ENCODE results near the gene FBRSL1. TPM values are rescaled to one million over a fixed set of nuclear protein-coding genes. Genes with fewer than 3 reads are reported as not detected.

FBRSL1 gene
- total RNA-seq, 3 donors from 2014 or later (not counting 1 experiment from before 2014, with no cell fraction given), result 67.5 to 78.0 (median 76.2) TPM

- ATAC-seq, result no peak
- H3K4me1 Mint-ChIP-seq, result peaks cover 8 to 46% of the 10 kb centered on the region in 2 donors
- DNase-seq, result no peak
- WGBS (ENCODE audit: insufficient coverage), result 87% methylated on average over 17 of the region's 17 CpGs
- Histone ChIP-seq H3K4me3 (ENCODE audit: low read length) (no peak overlapping the region), H3K27ac (ENCODE audit: low read length) (no peak overlapping the region), H3K36me3 (ENCODE audit: control insufficient read depth, insufficient read depth, low read length) (no peaks in the 10 kb centered on the region), H3K4me1 (ENCODE audit: control insufficient read depth, insufficient read depth, low read length) (peaks cover 16% of the 10 kb centered on the region), H3K27me3 (ENCODE audit: control insufficient read depth, insufficient read depth, low read length) (no peaks in the 10 kb centered on the region), H3K9me3 (ENCODE audit: control insufficient read depth, insufficient read depth, low read length) (peaks cover 6% of the 10 kb centered on the region)
- no peaks in the 10 kb centered on the region for H3K36me3 Mint-ChIP-seq
- intact Hi-C loops (cut with micrococcal nuclease), result loop anchor here (10.0 kb wide), 1 partner anchor 366 kb away; no protein-coding TSS in a partner anchor
- peaks cover 0 to 9% of the 10 kb centered on the region in 2 donors for H3K9me3 Mint-ChIP-seq
- no peaks in the 10 kb centered on the region for H3K27me3 Mint-ChIP-seq (ENCODE audit: low read depth in 2 of 2)
- no peak overlapping the region for H3K4me3 Mint-ChIP-seq
- H3K27ac Mint-ChIP-seq, result no peak overlapping the region
- no peak for TF ChIP-seq CTCF (IDR thresholded peaks at IDR 0.05)
These were observed 30.7 kb downstream of the FBRSL1 start for GRCh38 chr12:132520421-132521199.

GRCh38 chr12:132521200-132521580, 31.2 kb downstream of the FBRSL1 start:
- intact Hi-C loops (cut with micrococcal nuclease), result loop anchor here (10.0 kb wide), 1 partner anchor 366 kb away; no protein-coding TSS in a partner anchor
- Mint-ChIP-seq H3K4me3 (no peak overlapping the region), H3K27me3 (ENCODE audit: low read depth in 2 of 2) (no peaks in the 10 kb centered on the region), H3K4me1 (peaks cover 8 to 46% of the 10 kb centered on the region in 2 donors), H3K36me3 (no peaks in the 10 kb centered on the region), H3K27ac (no peak overlapping the region), H3K9me3 (peaks cover 0 to 9% of the 10 kb centered on the region in 2 donors)
- no peak for TF ChIP-seq CTCF (IDR thresholded peaks at IDR 0.05)
- no peak for DNase-seq
- H3K36me3 ChIP-seq (ENCODE audit: control insufficient read depth, insufficient read depth, low read length), result no peaks in the 10 kb centered on the region
- no peak overlapping the region for H3K4me3 ChIP-seq (ENCODE audit: low read length)
- H3K4me1 ChIP-seq (ENCODE audit: control insufficient read depth, insufficient read depth, low read length), result peaks cover 16% of the 10 kb centered on the region
- H3K27ac ChIP-seq (ENCODE audit: low read length), result no peak overlapping the region
- ATAC-seq, result no peak
- H3K27me3 ChIP-seq (ENCODE audit: control insufficient read depth, insufficient read depth, low read length), result no peaks in the 10 kb centered on the region
- peaks cover 6% of the 10 kb centered on the region for H3K9me3 ChIP-seq (ENCODE audit: control insufficient read depth, insufficient read depth, low read length)
- WGBS (ENCODE audit: insufficient coverage), result 97% methylated on average over 15 of the region's 15 CpGs

GRCh38 chr12:132521712-132522292, 31.9 kb downstream of the FBRSL1 start:
- Histone ChIP-seq H3K4me1 (ENCODE audit: control insufficient read depth, insufficient read depth, low read length) (peaks cover 16% of the 10 kb centered on the region), H3K4me3 (ENCODE audit: low read length) (no peak overlapping the region), H3K9me3 (ENCODE audit: control insufficient read depth, insufficient read depth, low read length) (peaks cover 6% of the 10 kb centered on the region), H3K36me3 (ENCODE audit: control insufficient read depth, insufficient read depth, low read length) (no peaks in the 10 kb centered on the region), H3K27me3 (ENCODE audit: control insufficient read depth, insufficient read depth, low read length) (no peaks in the 10 kb centered on the region), H3K27ac (ENCODE audit: low read length) (no peak overlapping the region)
- Mint-ChIP-seq H3K27me3 (ENCODE audit: low read depth in 2 of 2) (no peaks in the 10 kb centered on the region), H3K27ac (no peak overlapping the region), H3K9me3 (peaks cover 0 to 9% of the 10 kb centered on the region in 2 donors), H3K36me3 (no peaks in the 10 kb centered on the region), H3K4me1 (peaks cover 8 to 46% of the 10 kb centered on the region in 2 donors), H3K4me3 (no peak overlapping the region)
- TF ChIP-seq CTCF (IDR thresholded peaks at IDR 0.05), result no peak
- DNase-seq, result no peak
- intact Hi-C loops (cut with micrococcal nuclease), result loop anchor here (10.0 kb wide), 1 partner anchor 367 kb away; no protein-coding TSS in a partner anchor
- ATAC-seq, result no peak
- WGBS (ENCODE audit: insufficient coverage), result 92% methylated on average over 27 of the region's 27 CpGs

Data from natural killer cell (primary cell).